Measurements from ENCODE around the gene NAXD.

- TF ChIP-seq CTCF (IDR thresholded peaks at IDR 0.05) (no peak), POLR2AphosphoS5 (IDR thresholded peaks at IDR 0.05) (no peak)
Measured at GRCh38 chr13:110646442-110647364, 31.4 kb downstream of the NAXD start.
